Thyroid gland (tissue), 4 donors: Measurements from ENCODE around the gene TBPL2.

Experiments
- POLR2A ChIP-seq, 2 donors: fragments of 450-650 bp; IDR thresholded peaks; one replicate each; pipeline ENCODE4 v1.6.1; 2017; ENCODE audit warnings: antibody characterized with exemption in 2 of 2, mild to moderate bottlenecking in 2 of 2, moderate library complexity in 1 of 2
- TF ChIP-seq, protein P1 (sequence below), 6 experiments: fragments of 200-600 bp in 3 of 6; fragments of 450-650 bp in 3 of 6; sonication (generic) in 3 of 6; IDR thresholded peaks; one replicate each; pipeline ENCODE4 v1.5.1; 2016 to 2019; ENCODE audit warnings: antibody characterized with exemption in 6 of 6, mild to moderate bottlenecking in 2 of 6, inconsistent platforms in 1 of 6, moderate library complexity in 1 of 6

DNA sequence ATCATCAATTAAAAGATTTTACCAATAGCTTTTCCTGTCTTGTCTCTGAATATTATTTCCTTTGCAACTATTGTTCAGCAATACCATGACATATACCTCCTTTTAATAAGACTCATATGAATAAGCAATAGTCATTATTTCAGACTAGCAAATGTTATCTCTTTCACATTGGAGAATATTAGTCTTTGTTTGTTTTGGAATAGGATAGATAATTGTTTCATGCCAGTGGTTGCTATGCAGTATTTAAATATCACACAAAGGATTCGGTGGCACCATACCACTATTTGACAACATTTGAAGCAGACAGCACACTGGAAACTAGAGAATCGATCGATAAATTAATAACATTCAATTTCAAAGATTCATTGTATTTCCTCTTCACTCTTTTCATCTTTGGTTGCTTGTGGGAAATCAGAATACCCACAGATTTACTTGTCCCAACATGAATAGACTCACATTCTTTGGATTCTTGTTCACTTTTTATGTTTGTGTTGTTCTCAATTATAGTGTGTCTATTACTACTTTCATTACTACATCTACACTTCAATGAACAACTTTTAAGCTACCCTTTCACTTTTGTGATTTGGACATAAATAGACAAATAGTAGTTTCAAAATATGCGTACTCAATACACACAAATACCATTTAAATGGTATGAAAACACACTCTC is 42.7 kb upstream of the TBPL2 start:
- TF ChIP-seq, protein P1, sequence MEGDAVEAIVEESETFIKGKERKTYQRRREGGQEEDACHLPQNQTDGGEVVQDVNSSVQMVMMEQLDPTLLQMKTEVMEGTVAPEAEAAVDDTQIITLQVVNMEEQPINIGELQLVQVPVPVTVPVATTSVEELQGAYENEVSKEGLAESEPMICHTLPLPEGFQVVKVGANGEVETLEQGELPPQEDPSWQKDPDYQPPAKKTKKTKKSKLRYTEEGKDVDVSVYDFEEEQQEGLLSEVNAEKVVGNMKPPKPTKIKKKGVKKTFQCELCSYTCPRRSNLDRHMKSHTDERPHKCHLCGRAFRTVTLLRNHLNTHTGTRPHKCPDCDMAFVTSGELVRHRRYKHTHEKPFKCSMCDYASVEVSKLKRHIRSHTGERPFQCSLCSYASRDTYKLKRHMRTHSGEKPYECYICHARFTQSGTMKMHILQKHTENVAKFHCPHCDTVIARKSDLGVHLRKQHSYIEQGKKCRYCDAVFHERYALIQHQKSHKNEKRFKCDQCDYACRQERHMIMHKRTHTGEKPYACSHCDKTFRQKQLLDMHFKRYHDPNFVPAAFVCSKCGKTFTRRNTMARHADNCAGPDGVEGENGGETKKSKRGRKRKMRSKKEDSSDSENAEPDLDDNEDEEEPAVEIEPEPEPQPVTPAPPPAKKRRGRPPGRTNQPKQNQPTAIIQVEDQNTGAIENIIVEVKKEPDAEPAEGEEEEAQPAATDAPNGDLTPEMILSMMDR (IDR thresholded peaks at IDR 0.05) = no peak
- TF ChIP-seq POLR2A (IDR thresholded peaks at IDR 0.05) = no peak
